ENCODE data around the gene SBK3. TPM values are rescaled to one million over a fixed set of nuclear protein-coding genes. Genes with fewer than 3 reads are reported as not detected.

The SBK3 gene
- total RNA-seq, 1 donor, result not detected

GRCh38 chr19:55526216-55527196, 18.8 kb downstream of the SBK3 start:
- no peaks in the 10 kb centered on the region for H3K27me3 ChIP-seq (ENCODE audit: insufficient read depth, low read length)
- H3K4me3 ChIP-seq (ENCODE audit: low read length), result no peak overlapping the region
- H3K4me1 ChIP-seq (ENCODE audit: insufficient read depth, low read length), result no peaks in the 10 kb centered on the region
- no peaks in the 10 kb centered on the region for H3K9me3 ChIP-seq (ENCODE audit: low read depth, low read length)

DNA sequence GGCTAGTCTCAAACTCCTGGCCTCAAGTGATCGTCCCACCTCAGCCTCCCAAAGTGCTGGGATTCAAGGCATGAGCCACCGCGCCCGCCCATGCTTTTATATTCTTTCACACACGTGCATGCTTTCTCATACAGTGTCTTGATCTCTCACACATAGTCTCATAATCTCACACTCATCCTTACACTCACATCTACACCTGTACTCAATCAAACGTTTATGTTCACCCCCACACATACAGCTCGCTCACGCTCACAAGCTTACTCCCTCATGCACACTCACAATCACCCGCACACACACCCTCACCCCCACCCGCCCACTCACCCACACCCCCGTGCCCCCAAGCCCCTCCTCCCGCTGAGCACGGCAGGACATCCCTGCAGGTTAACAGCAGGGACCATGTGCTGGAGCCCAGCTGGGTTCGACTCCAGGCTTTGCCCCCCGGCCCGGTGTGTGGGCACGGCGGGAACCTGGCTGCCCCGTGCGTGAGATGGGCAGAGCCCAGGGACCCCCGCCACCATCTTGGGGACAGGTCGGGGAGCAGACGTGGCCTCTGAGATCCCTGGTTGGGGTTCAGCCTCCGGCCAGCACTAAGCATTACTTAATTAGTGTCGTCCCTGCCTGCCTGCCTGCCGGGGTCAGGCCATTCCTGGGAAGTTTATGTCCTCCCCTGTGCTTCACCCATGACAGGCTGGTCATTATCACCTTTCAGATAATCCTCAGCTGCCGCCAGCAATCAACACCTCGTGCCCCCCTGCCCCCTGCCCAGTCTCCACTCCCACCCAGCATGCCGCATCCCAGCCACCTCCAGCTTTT, 19.8 kb downstream of the SBK3 start:
- Histone ChIP-seq H3K9me3 (ENCODE audit: low read depth, low read length) (no peaks in the 10 kb centered on the region), H3K27me3 (ENCODE audit: insufficient read depth, low read length) (no peaks in the 10 kb centered on the region), H3K4me1 (ENCODE audit: insufficient read depth, low read length) (no peaks in the 10 kb centered on the region), H3K4me3 (ENCODE audit: low read length) (no peak overlapping the region)

DNA sequence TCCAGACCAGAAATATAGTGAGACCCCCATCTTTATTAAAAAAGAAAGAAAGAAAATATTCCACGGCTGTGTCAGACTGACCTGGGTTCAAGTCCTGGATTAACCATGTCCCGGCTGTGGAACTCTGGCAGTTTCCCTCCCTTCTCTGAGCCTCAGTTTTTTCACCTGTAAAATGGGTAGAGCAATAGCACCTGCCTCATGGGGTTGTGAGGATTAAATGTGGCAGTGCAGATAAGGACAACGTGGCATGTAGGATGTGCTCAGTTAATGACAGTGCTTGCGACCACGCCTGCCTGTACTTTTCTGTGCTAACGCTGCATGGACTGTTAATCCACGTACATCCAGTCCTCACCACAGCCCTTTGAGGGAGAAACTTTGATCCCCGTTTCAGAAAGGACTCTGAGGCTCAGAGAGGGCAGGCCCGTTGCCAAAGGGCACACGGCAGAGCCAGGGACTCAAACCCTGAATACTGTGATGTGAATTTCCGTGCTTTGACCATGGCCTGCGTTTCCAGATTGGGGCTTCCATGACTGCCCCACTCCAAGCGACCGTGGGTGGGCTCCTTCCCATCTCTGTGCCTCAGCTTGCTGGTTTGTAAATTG, 24.6 kb downstream of the SBK3 start:
- H3K27me3 ChIP-seq (ENCODE audit: insufficient read depth, low read length), result no peaks in the 10 kb centered on the region
- no peak overlapping the region for H3K4me3 ChIP-seq (ENCODE audit: low read length)
- H3K9me3 ChIP-seq (ENCODE audit: low read depth, low read length), result no peaks in the 10 kb centered on the region
- peaks cover 5% of the 10 kb centered on the region for H3K4me1 ChIP-seq (ENCODE audit: insufficient read depth, low read length)

DNA sequence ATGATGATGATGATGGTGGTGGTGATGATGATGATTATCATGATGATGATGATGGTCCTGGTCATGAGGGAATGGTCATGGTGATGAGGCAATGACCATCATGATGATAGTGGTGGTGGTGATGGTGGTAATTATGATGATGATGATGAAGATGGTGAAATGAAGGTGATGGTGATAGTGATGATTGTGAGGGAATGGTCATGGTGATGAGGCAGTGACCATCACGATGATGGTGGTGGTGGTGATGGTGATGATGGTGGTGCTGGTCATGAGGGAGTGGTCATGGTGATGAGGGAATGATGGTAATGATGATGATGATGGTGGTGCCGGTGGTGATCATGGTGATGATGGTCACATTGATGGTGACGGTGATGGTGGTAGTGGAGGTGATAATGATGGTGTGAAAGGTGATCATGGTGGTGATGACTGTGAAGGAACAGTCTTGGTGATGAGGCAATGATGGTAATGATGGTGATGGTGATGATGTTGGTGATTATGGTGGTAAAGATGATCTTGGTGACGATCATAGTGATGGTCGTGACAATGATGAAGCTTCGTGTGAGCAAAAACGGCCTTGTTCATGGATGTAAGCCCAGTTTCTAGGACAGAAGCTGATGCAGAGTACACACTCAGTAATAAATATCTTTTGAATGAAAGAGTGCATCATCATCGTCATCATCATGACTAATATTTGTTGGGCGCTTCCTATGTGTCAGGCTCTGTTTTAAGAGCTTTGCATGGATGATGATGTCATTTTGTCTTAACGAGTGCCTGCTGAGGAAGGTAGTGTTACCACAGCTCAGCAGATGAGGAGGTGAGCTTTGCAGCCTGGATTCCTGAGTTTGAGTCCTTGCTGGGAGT, 25.7 kb downstream of the SBK3 start:
- Histone ChIP-seq H3K9me3 (ENCODE audit: low read depth, low read length) (no peaks in the 10 kb centered on the region), H3K4me3 (ENCODE audit: low read length) (no peak overlapping the region), H3K4me1 (ENCODE audit: insufficient read depth, low read length) (peaks cover 5% of the 10 kb centered on the region), H3K27me3 (ENCODE audit: insufficient read depth, low read length) (no peaks in the 10 kb centered on the region)

- H3K4me3 ChIP-seq (ENCODE audit: low read length), result peak overlapping the region; percentile 24
Observed at GRCh38 chr19:55516878-55517620, 28.3 kb downstream of the SBK3 start.

GRCh38 chr19:55508120-55508519, 37.2 kb downstream of the SBK3 start:
- no peak overlapping the region for H3K4me3 ChIP-seq (ENCODE audit: low read length)
- no peaks in the 10 kb centered on the region for H3K9me3 ChIP-seq (ENCODE audit: low read depth, low read length)

More at GRCh38 chr19:55516878-55517620, 28.3 kb downstream of the SBK3 start:
- Histone ChIP-seq H3K9me3 (ENCODE audit: low read depth, low read length) (no peaks in the 10 kb centered on the region), H3K4me1 (ENCODE audit: insufficient read depth, low read length) (peaks cover 5% of the 10 kb centered on the region), H3K27me3 (ENCODE audit: insufficient read depth, low read length) (no peaks in the 10 kb centered on the region)

DNA sequence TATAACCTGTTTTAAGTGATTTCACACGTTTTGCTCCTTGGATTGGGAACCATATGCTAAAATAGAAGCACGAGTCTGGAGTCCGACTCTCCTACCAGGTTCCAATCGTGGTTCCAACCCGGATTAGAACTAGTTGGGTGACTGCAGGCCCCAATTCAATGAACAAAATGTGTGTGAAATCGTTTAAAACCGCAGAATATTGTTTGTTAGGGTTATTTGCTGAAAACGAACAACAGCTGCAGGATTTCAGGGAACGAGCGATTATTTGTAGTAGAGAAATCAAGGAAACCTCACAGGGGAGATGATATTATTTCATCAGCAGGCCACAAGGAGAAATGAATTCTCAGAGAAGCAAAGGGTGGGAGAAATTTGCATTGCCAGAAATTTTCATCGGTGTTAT, 40.4 kb downstream of the SBK3 start:
- H3K9me3 ChIP-seq (ENCODE audit: low read depth, low read length), result no peaks in the 10 kb centered on the region
- H3K4me3 ChIP-seq (ENCODE audit: low read length), result no peak overlapping the region
- peaks cover 7% of the 10 kb centered on the region for H3K4me1 ChIP-seq (ENCODE audit: insufficient read depth, low read length)
- no peaks in the 10 kb centered on the region for H3K27me3 ChIP-seq (ENCODE audit: insufficient read depth, low read length)

More at GRCh38 chr19:55508120-55508519, 37.2 kb downstream of the SBK3 start:
- H3K4me1 ChIP-seq (ENCODE audit: insufficient read depth, low read length), result peaks cover 6% of the 10 kb centered on the region
- no peaks in the 10 kb centered on the region for H3K27me3 ChIP-seq (ENCODE audit: insufficient read depth, low read length)

DNA sequence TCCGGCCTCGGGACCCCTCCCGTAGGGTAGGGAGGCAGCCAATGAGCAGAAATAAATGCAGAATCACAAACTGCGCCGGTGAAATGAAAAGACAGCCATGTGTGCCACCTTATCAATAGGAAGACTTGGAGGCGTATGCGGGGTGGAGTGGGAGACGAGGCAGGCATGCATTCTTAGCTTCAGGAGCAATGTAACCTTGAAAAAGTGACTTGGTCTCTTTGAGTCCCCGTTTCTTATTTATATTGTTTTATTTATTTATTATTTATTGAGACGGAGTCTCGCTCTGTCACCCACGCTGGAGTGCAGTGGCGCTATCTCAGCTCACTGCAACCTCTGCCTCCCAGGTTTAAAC, 41.1 kb downstream of the SBK3 start:
- Histone ChIP-seq H3K4me1 (ENCODE audit: insufficient read depth, low read length) (peaks cover 7% of the 10 kb centered on the region), H3K27me3 (ENCODE audit: insufficient read depth, low read length) (no peaks in the 10 kb centered on the region), H3K4me3 (ENCODE audit: low read length) (peak overlapping the region; percentile 47), H3K9me3 (ENCODE audit: low read depth, low read length) (no peaks in the 10 kb centered on the region)

GRCh38 chr19:55503502-55504251, 41.7 kb downstream of the SBK3 start:
- Histone ChIP-seq H3K4me3 (ENCODE audit: low read length) (peak overlapping the region; percentile 47), H3K9me3 (ENCODE audit: low read depth, low read length) (no peaks in the 10 kb centered on the region)

DNA sequence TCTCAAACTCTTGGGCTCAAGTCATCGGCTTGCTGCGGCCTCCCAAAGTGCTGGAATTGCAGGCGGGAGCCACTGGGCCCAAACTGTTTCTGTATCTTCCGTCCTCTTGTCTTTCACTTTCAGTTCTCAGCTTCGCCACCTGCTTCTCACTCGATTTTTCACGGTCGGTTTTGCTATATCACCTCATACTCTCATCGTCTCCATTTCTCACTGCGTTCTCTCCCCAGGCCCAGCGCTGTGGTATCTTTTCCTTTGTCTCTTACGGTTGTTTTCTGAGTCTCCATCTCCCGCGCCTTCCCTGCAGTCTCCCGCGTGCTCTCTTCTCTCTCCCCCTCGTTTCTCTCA, 42.2 kb downstream of the SBK3 start:
- Histone ChIP-seq H3K4me3 (ENCODE audit: low read length) (no peak overlapping the region), H3K9me3 (ENCODE audit: low read depth, low read length) (no peaks in the 10 kb centered on the region), H3K27me3 (ENCODE audit: insufficient read depth, low read length) (no peaks in the 10 kb centered on the region), H3K4me1 (ENCODE audit: insufficient read depth, low read length) (peaks cover 7% of the 10 kb centered on the region)

More at GRCh38 chr19:55503502-55504251, 41.7 kb downstream of the SBK3 start:
- no peaks in the 10 kb centered on the region for H3K27me3 ChIP-seq (ENCODE audit: insufficient read depth, low read length)
- H3K4me1 ChIP-seq (ENCODE audit: insufficient read depth, low read length), result peaks cover 7% of the 10 kb centered on the region

- Histone ChIP-seq H3K4me3 (ENCODE audit: low read length) (no peak overlapping the region), H3K27me3 (ENCODE audit: insufficient read depth, low read length) (no peaks in the 10 kb centered on the region), H3K9me3 (ENCODE audit: low read depth, low read length) (no peaks in the 10 kb centered on the region), H3K4me1 (ENCODE audit: insufficient read depth, low read length) (peaks cover 7% of the 10 kb centered on the region)
Observed at GRCh38 chr19:55502197-55502952, 43.0 kb downstream of the SBK3 start.

- no peaks in the 10 kb centered on the region for H3K27me3 ChIP-seq (ENCODE audit: insufficient read depth, low read length)
- H3K4me1 ChIP-seq (ENCODE audit: insufficient read depth, low read length), result peaks cover 7% of the 10 kb centered on the region
- no peaks in the 10 kb centered on the region for H3K9me3 ChIP-seq (ENCODE audit: low read depth, low read length)
- H3K4me3 ChIP-seq (ENCODE audit: low read length), result no peak overlapping the region
Observed at GRCh38 chr19:55500368-55500952, 44.9 kb downstream of the SBK3 start.

All from mononuclear cell (primary cell).